ENCODE results near the gene PGAP3.

Gene PGAP3

DNA sequence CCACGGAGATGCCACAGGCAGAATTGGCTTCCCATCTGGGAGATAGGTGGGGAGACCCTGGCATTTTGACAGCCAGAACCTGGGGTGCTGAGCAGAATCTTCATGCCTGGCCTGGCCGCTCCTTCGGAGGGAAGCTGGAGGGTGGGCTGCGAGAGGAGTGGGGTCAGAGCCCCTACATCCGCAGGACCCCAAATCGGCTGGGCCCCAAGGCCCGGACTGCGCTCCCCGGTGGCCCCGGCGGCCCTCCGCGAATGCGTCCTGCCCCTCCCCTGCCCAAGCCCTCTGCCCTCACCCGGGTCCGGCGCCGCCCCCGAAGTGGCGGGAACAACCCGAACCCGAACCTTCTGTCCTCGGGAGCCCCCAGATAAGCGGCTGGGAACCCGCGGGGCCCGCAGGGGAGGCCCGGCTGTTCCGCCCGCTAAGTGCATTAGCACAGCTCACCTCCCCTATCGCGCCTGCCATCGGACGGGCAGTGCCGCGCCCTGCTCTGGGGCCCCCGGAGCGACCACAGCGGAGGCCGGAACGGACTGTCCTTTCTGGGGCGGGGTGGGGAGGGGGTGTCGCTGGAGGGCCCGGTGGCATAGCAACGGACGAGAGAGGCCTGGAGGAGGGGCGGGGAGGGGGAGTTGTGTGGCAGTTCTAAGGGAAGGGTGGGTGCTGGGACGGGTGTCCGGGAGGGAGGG is 20.5 kb downstream of the PGAP3 start:
- DNase-seq: peak in 1 of 3 donors; percentile 52
- peaks cover 0 to 31% (median 11%) of the 10 kb centered on the region in 5 experiments for H3K27me3 ChIP-seq (replicated peaks in 2 of 5; ENCODE audit: control insufficient read depth in 4 of 5, insufficient read depth in 5 of 5, low read length in 4 of 5)
- H3K4me3 ChIP-seq (ENCODE audit: control insufficient read depth in 1 of 7, extremely low read depth in 1 of 7, insufficient read depth in 4 of 7, low read depth in 2 of 7, low read length in 6 of 7): peak overlapping the region in 4 of 7 experiments; percentile 17 to 63 (median 41)
- H3K27ac ChIP-seq (ENCODE audit: insufficient read depth in 1 of 2, low read depth in 1 of 2, low read length in 2 of 2, poor library complexity in 1 of 2, severe bottlenecking in 2 of 2): peak overlapping the region in 1 of 2 experiments; percentile 43
- 5% methylated on average over 33 of the region's 49 CpGs for WGBS (ENCODE audit: insufficient coverage)
- H3K9me3 ChIP-seq (ENCODE audit: control extremely low read depth in 1 of 5, control insufficient read depth in 4 of 5, insufficient read depth in 2 of 5, low read depth in 1 of 5, low read length in 4 of 5): no peaks in the 10 kb centered on the region
- ChIA-PET CTCF (interaction anchor here (2.4 to 22.5 kb wide), 4 partner anchors 10 to 42 kb away, joined by 23 to 445 read pairs (median 91); partner anchors contain the start of gene PPP1R1B), POLR2A (no interaction called here)
- peaks cover 0 to 66% (median 36%) of the 10 kb centered on the region in 4 experiments for H3K4me1 ChIP-seq (ENCODE audit: control extremely low read depth in 1 of 4, control insufficient read depth in 4 of 4, insufficient read depth in 4 of 4, low read length in 3 of 4)
- H3K36me3 ChIP-seq (ENCODE audit: control insufficient read depth in 4 of 4, insufficient read depth in 4 of 4, low read length in 3 of 4): peaks cover 0 to 7% (median 3%) of the 10 kb centered on the region in 4 experiments

- ChIA-PET POLR2A (no interaction called here), CTCF (interaction anchor here (0.6 to 22.5 kb wide), 8 partner anchors 11 to 63 kb away, joined by 3 to 445 read pairs (median 6); partner anchors contain the start of genes MIEN1 and PPP1R1B)
- Histone ChIP-seq H3K27me3 (replicated peaks in 2 of 5; ENCODE audit: control insufficient read depth in 4 of 5, insufficient read depth in 5 of 5, low read length in 4 of 5) (peaks cover 0 to 30% (median 11%) of the 10 kb centered on the region in 5 experiments), H3K36me3 (ENCODE audit: control insufficient read depth in 4 of 4, insufficient read depth in 4 of 4, low read length in 3 of 4) (peaks cover 0 to 13% (median 6%) of the 10 kb centered on the region in 4 experiments), H3K9me3 (ENCODE audit: control extremely low read depth in 1 of 5, control insufficient read depth in 4 of 5, insufficient read depth in 2 of 5, low read depth in 1 of 5, low read length in 4 of 5) (no peaks in the 10 kb centered on the region), H3K4me3 (ENCODE audit: control insufficient read depth in 1 of 7, extremely low read depth in 1 of 7, insufficient read depth in 4 of 7, low read depth in 2 of 7, low read length in 6 of 7) (no peak overlapping the region), H3K4me1 (ENCODE audit: control extremely low read depth in 1 of 4, control insufficient read depth in 4 of 4, insufficient read depth in 4 of 4, low read length in 3 of 4) (peaks cover 0 to 66% (median 36%) of the 10 kb centered on the region in 4 experiments), H3K27ac (ENCODE audit: insufficient read depth in 1 of 2, low read depth in 1 of 2, low read length in 2 of 2, poor library complexity in 1 of 2, severe bottlenecking in 2 of 2) (peak overlapping the region in 1 of 2 experiments; percentile 43)
- 81% methylated on average over 9 of the region's 11 CpGs for WGBS (ENCODE audit: insufficient coverage)
- DNase-seq: peak in 1 of 3 donors; percentile 22
Measured at GRCh38 chr17:39666601-39667261, 21.1 kb downstream of the PGAP3 start.

- no peak for DNase-seq
Measured at GRCh38 chr17:39666231-39666600, 21.6 kb downstream of the PGAP3 start.

GRCh38 chr17:39665642-39666224 is 22.1 kb downstream of the PGAP3 start:
- Histone ChIP-seq H3K9me3 (ENCODE audit: control extremely low read depth in 1 of 5, control insufficient read depth in 4 of 5, insufficient read depth in 2 of 5, low read depth in 1 of 5, low read length in 4 of 5) (no peaks in the 10 kb centered on the region), H3K27me3 (replicated peaks in 2 of 5; ENCODE audit: control insufficient read depth in 4 of 5, insufficient read depth in 5 of 5, low read length in 4 of 5) (peaks cover 0 to 26% (median 7%) of the 10 kb centered on the region in 5 experiments), H3K4me3 (ENCODE audit: control insufficient read depth in 1 of 7, extremely low read depth in 1 of 7, insufficient read depth in 4 of 7, low read depth in 2 of 7, low read length in 6 of 7) (no peak overlapping the region), H3K36me3 (ENCODE audit: control insufficient read depth in 4 of 4, insufficient read depth in 4 of 4, low read length in 3 of 4) (peaks cover 0 to 23% (median 12%) of the 10 kb centered on the region in 4 experiments), H3K4me1 (ENCODE audit: control extremely low read depth in 1 of 4, control insufficient read depth in 4 of 4, insufficient read depth in 4 of 4, low read length in 3 of 4) (peaks cover 0 to 70% (median 41%) of the 10 kb centered on the region in 4 experiments), H3K27ac (ENCODE audit: insufficient read depth in 1 of 2, low read depth in 1 of 2, low read length in 2 of 2, poor library complexity in 1 of 2, severe bottlenecking in 2 of 2) (no peak overlapping the region)
- peak in 2 of 3 donors; percentile 52 to 62 for DNase-seq
- WGBS (ENCODE audit: insufficient coverage): 90% methylated on average over 17 of the region's 17 CpGs
- CTCF ChIA-PET: interaction anchor here (0.6 to 22.5 kb wide), 9 partner anchors 12 to 40 kb away, joined by 3 to 445 read pairs (median 4); partner anchors contain the start of gene PPP1R1B
- POLR2A ChIA-PET: interaction anchor here (0.7 kb wide), 1 partner anchor 15 kb away, joined by 3 read pairs; no protein-coding TSS in a partner anchor

More at GRCh38 chr17:39666231-39666600, 21.6 kb downstream of the PGAP3 start:
- ChIA-PET CTCF (interaction anchor here (0.6 to 22.5 kb wide), 8 partner anchors 11 to 64 kb away, joined by 3 to 445 read pairs (median 6); partner anchors contain the start of genes MIEN1 and PPP1R1B), POLR2A (interaction anchor here (0.7 kb wide), 1 partner anchor 15 kb away, joined by 3 read pairs; no protein-coding TSS in a partner anchor)
- Histone ChIP-seq H3K9me3 (ENCODE audit: control extremely low read depth in 1 of 5, control insufficient read depth in 4 of 5, insufficient read depth in 2 of 5, low read depth in 1 of 5, low read length in 4 of 5) (no peaks in the 10 kb centered on the region), H3K36me3 (ENCODE audit: control insufficient read depth in 4 of 4, insufficient read depth in 4 of 4, low read length in 3 of 4) (peaks cover 0 to 19% (median 9%) of the 10 kb centered on the region in 4 experiments), H3K27ac (ENCODE audit: insufficient read depth in 1 of 2, low read depth in 1 of 2, low read length in 2 of 2, poor library complexity in 1 of 2, severe bottlenecking in 2 of 2) (no peak overlapping the region), H3K27me3 (replicated peaks in 2 of 5; ENCODE audit: control insufficient read depth in 4 of 5, insufficient read depth in 5 of 5, low read length in 4 of 5) (peaks cover 0 to 26% (median 7%) of the 10 kb centered on the region in 5 experiments), H3K4me1 (ENCODE audit: control extremely low read depth in 1 of 4, control insufficient read depth in 4 of 4, insufficient read depth in 4 of 4, low read length in 3 of 4) (peaks cover 0 to 66% (median 38%) of the 10 kb centered on the region in 4 experiments), H3K4me3 (ENCODE audit: control insufficient read depth in 1 of 7, extremely low read depth in 1 of 7, insufficient read depth in 4 of 7, low read depth in 2 of 7, low read length in 6 of 7) (no peak overlapping the region)
- WGBS (ENCODE audit: insufficient coverage): 92% methylated on average over 2 of the region's 2 CpGs

DNA sequence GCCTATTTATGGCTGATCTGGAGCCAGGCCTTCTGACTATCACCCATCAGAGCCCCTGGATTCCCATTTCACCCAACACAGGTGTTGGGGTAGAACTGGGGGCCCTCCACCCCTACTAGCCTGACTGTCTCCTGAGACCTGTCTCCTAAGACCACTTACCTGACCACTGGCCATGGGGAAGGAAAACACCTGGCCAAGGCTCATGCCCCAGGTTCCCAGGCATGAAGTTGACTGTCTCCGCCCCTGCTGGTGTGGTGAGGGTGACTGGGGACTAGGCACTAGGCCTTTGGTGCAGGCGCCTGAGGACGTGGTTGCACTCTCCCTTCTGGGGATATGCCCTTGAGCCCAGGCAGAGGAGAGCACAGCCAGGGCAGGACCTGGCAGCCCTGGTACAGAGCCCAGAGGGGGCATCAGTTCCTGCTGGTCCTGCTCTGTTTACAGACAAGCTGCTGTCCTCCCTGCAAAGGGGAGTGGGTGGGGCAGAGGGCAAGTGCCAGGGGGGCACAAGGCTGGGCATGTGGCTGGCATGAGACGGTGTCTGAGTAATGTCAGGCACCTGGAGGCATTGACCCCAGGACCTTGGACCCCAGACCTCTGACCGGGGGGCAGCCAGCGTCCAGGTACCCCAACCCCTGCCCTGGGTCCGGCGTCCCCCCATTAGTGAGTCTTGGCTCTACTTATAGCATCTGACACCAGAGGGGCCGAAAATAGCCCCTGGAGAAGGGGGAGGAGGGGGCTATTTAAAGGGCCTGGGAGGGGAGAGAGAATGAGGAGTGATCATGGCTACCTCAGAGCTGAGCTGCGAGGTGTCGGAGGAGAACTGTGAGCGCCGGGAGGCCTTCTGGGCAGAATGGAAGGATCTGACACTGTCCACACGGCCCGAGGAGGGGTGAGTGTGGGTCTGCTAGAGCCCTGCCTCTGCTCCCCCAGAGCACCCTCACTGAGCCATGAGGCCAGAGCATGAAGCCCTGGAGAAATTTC is 23.0 kb downstream of the PGAP3 start, which contains the start of gene TCAP:
Gene TCAP (plus strand): TSS at position 769 of the 981 bp plus-strand sequence. CDS start 11 bp downstream, at position 780.
- WGBS (ENCODE audit: insufficient coverage): 86% methylated on average over 11 of the region's 15 CpGs
- H3K36me3 ChIP-seq (ENCODE audit: control insufficient read depth in 4 of 4, insufficient read depth in 4 of 4, low read length in 3 of 4): peaks cover 0 to 32% (median 15%) of the 10 kb centered on the region in 4 experiments
- peaks cover 0 to 79% (median 45%) of the 10 kb centered on the region in 4 experiments for H3K4me1 ChIP-seq (ENCODE audit: control extremely low read depth in 1 of 4, control insufficient read depth in 4 of 4, insufficient read depth in 4 of 4, low read length in 3 of 4)
- POLR2A ChIA-PET: no interaction called here
- no peak within 1 kb of the TSS for H3K4me3 ChIP-seq (ENCODE audit: control insufficient read depth in 1 of 7, extremely low read depth in 1 of 7, insufficient read depth in 4 of 7, low read depth in 2 of 7, low read length in 6 of 7)
- DNase-seq: no peak
- CTCF ChIA-PET: interaction anchor here (0.8 to 22.5 kb wide), 7 partner anchors 11 to 114 kb away, joined by 3 to 445 read pairs (median 7); partner anchors contain the start of gene PPP1R1B
- H3K9me3 ChIP-seq (ENCODE audit: control extremely low read depth in 1 of 5, control insufficient read depth in 4 of 5, insufficient read depth in 2 of 5, low read depth in 1 of 5, low read length in 4 of 5): no peaks in the 10 kb centered on the region
- no peak within 1 kb of the TSS for H3K27ac ChIP-seq (ENCODE audit: insufficient read depth in 1 of 2, low read depth in 1 of 2, low read length in 2 of 2, poor library complexity in 1 of 2, severe bottlenecking in 2 of 2)
- peaks cover 0 to 23% (median 7%) of the 10 kb centered on the region in 5 experiments for H3K27me3 ChIP-seq (replicated peaks in 2 of 5; ENCODE audit: control insufficient read depth in 4 of 5, insufficient read depth in 5 of 5, low read length in 4 of 5)
